GM19193 (cell line): ENCODE results near the gene SNAP47.

Source experiments
- POLR2A ChIP-seq: IDR thresholded peaks from 4 replicates; pipeline ENCODE4 v1.6.1; 2011; ENCODE audit not compliant: insufficient read depth, insufficient read length; ENCODE audit errors: extremely low read depth

SNAP47 gene

DNA sequence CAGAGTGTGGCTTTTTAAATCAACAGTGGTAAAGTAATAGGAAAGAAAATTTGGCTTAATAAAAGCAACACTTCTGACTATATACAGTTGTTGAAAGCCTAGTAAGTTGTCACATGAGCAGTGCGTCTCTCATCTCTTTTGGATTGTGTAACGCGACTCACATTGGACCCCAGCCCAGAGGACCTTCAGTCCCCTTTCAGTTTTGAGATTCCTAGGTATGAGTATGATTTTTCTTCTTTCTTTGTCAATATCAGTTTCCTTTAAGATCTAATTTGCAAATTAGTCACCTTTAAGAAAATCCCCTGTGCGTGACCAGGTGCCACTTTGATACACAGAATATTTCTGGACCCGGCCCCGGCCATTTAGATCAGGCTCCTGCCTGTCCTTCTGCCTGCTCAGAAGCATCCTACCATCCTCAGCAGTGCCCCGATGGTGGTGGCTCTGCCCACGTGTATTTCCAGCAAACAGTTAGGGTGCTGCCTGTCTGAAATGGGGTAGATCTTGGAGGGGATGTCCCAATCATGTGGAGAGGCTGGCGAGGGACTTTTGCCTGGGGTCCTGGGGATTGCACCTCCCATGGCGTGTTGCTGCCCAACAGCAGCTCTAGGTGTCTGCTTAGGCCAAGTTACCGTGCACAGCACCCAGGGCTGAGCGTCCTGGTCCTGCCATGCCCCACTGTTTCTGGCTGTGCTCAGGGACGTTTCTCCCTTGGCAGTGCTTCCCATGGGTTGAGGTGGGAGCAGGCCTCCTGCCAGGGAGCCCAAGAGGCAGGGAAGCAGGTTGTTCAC is 21.1 kb downstream of the SNAP47 start:
- no peak for TF ChIP-seq POLR2A

GRCh38 chr1:227757781-227758180 is 22.5 kb downstream of the SNAP47 start:
- TF ChIP-seq POLR2A = no peak

DNA sequence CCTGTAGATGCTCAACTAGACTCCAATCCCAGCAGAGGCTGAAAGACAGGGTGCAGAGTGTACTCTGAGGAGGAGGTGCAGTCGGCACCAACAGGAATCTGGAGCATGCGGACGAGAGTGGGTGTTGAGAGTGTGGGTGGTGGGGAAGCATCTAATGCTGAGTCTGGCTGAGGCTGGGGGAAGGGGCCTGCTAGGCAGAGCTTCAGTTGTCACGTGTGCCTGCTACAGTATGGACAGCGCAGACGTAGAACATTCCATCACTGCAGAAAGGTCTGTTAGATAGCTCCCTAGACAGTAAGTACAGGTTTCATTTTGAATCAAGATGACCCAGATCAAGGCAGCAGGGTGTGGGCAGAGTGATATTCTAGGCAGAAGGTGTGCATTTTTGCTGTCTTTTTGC is 23.1 kb downstream of the SNAP47 start:
- no peak for TF ChIP-seq POLR2A

- no peak for TF ChIP-seq POLR2A
Observed at GRCh38 chr1:227759341-227760300, 24.4 kb downstream of the SNAP47 start.

DNA sequence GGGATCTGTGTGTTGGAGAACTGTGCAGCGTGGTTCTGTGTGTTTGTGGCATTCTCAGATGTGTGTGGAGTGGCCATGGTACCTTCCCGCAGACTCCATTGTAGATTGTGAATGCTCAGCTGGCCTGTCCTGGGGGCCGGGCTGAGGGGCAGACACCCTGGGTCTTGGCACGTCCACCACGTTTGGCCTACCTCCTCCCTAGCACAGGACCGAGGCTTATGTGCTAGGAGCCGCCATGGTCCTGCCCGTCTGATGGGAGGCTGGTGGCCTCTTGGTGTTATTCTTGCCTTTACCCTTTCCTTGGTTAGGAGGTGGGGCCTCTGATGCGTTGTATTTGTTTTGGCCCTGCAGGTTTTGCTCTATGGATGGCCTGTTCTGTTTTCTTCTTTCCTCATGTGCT is 25.1 kb downstream of the SNAP47 start:
- TF ChIP-seq POLR2A = no peak

- no peak for TF ChIP-seq POLR2A
Observed at GRCh38 chr1:227761621-227762230, 26.5 kb downstream of the SNAP47 start.

DNA sequence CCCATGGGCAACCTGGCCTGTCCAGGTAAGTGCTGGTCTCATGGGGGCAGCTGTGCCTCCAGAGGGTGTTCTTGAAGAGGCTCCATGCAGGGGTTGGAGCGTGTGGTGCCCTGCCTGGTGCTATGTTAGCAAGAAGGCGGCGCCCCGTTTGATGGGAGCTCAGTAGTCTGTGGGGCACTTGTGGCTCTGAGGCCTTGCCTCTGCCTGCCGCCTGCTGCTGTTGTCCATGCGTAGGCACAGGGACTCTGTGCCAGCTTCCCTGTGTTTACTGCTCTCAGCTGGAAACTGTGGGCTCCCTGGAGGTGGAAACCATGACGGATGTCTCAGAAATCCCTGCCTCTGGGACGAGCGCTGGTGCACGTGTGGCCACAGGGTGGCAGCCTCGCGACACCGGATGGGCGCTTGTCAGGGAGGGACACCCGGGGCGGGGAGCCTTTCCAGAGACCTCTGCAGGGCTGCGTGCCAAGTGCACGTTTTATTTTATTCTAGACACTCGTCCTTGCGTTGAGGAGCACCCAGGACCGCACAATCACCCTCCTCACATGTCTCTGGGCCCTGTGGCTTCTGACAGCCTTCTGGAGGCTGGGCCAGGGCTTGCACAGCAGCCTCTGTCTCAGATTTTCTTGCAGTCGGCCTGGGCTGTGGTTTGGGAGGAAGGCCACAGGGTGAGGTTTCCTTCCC is 27.1 kb downstream of the SNAP47 start:
- TF ChIP-seq POLR2A = no peak

DNA sequence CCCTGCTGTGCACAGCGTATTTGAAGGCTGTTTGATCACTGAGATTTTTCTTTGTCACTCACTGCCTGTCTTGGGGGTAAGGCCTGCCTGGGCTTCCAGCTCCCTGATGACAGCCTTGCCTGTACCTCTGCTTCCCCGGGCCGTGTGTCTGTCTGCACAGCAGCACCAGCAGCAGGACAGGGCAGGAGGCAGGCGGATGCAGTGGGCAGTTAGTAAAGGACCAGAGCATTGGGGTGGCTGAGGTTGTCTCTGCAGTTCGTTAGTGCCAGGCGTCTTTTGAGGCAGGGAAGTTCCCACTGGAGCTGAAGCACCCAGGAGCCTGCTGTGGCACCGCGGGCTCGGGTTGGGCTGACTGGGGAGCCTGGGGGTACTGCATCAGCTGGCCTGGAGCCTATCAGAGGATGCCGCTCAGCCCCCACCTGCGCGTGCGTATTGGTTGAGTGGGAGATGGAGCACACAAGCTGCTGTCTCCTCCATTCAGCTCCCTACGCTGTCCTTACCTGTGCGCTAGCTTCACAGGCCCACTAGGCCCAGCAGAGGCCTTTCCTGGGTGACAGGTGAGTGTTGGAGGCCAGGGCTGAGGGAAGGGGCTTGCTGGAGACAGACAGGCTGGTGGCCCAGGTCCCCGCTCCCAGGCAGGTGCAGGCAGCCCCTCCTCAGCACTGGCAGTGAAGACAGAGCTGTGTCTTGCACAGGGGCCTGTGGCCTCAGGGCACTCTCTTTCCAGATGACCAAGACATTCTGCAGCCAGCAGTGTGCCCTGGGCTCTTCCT is 28.2 kb downstream of the SNAP47 start:
- TF ChIP-seq POLR2A = no peak

DNA sequence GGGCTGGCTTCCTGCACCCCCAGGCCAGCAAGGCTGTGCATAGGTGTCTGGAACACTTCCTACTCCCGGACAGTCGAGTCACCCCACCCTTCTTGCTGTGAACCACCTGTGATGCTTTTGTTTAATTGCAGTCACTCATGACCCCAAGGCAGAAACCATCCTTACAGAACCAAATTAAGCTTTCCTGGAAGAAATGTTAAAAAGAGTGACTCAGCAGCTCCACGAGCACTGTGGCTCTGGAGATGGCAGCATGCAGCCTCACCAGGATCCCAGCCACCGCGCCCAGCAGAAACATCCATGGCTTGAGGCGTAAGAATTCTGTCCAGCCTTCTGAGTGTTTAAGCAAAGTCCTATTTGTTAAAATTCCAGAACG is 28.8 kb downstream of the SNAP47 start:
- TF ChIP-seq POLR2A = no peak

- no peak for TF ChIP-seq POLR2A
Observed at GRCh38 chr1:227765261-227766014, 30.2 kb downstream of the SNAP47 start.

GRCh38 chr1:227766015-227766634 is 30.9 kb downstream of the SNAP47 start:
- TF ChIP-seq POLR2A = no peak

DNA sequence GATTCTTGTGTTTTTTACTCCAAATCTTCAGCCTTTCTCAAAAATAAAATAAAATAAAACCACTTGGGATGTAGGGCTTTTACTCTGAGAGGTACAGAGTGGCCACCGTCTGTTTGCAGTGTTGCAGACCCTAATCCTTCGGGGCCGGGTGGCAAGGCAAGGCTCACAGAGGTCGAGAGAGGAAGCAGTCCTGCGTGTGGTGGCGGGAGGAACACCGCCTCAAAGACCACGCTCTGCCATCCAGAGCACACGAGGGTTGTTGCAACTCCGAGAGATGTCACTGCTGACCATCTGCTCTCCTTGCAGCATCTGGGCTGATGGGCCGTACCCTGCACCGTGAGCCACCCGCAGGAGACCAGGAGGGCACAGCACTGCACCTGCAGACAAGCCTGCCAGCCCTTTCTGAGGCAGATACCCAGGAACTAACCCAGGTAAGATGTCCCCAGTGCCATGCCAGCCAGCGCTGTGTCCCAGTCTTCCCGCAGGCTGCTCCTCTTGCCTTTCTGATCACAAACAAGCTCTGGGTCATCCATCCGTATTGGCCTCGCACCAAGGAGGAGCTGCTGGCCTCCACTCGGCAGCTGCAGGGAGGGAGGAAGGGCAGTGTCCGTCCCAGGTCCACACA is 31.5 kb downstream of the SNAP47 start:
- TF ChIP-seq POLR2A = no peak
